Thyroid gland (tissue), 4 donors: ENCODE results near the gene RSU1. TPM values are rescaled to one million over a fixed set of nuclear protein-coding genes. Genes with fewer than 3 reads are reported as not detected.

Experiments
- DNase-seq, 2 donors: peaks; one replicate each; pipeline ENCODE4 v3.0.0-alpha.2; 2019
- H3K27ac ChIP-seq, 3 donors: fragments of 200-600 bp; sonication (generic); 1 replicate in 2 of 3; 2 replicates in 1 of 3; pipeline ENCODE4 v1.5.1; 2016 to 2019; ENCODE audit warnings: mild to moderate bottlenecking in 1 of 3, moderate library complexity in 1 of 3
- H3K27me3 ChIP-seq: fragments of 200-600 bp; sonication (generic); one replicate; pipeline ENCODE4 v1.5.1; 2019
- H3K36me3 ChIP-seq, 2 donors: fragments of 200-600 bp; sonication (generic); one replicate each; pipeline ENCODE4 v1.5.1; 2016 to 2019
- H3K4me1 ChIP-seq, 2 donors: fragments of 200-600 bp; sonication (generic); one replicate each; pipeline ENCODE4 v1.5.1; 2017 to 2019
- H3K4me3 ChIP-seq, 3 donors: fragments of 200-600 bp; sonication (generic); replicated peaks in 1 of 3; 1 replicate in 2 of 3; 2 replicates in 1 of 3; pipeline ENCODE4 v1.5.1; 2016; ENCODE audit warnings: mild to moderate bottlenecking in 1 of 3
- H3K9me3 ChIP-seq: fragments of 200-600 bp; sonication (generic); one replicate; pipeline ENCODE4 v1.5.1; 2017
- POLR2A ChIP-seq, 2 donors: fragments of 450-650 bp; IDR thresholded peaks; one replicate each; pipeline ENCODE4 v1.6.1; 2017; ENCODE audit warnings: antibody characterized with exemption in 2 of 2, mild to moderate bottlenecking in 2 of 2, moderate library complexity in 1 of 2
- WGBS, 2 donors: methylation state at CpG; one replicate each; pipeline ENCODE4 v1.1.5; 2017; 5-methylcytosine and 5-hydroxymethylcytosine counted together
- intact Hi-C: fragments of 100-400 bp; cut with DNase I; formaldehyde crosslinking; loops from one replicate; pipeline ENCODE4 v1.15.1; 2023
- total RNA-seq, 4 donors: library from RNA; depleted of rRNA; stranded (reverse); fragments of >200 nt; gene quantifications; one replicate each; pipeline ENCODE4 v1.2.3, GENCODE V29; 2016
- TF ChIP-seq, protein P1 (sequence below), 6 experiments: fragments of 200-600 bp in 3 of 6; fragments of 450-650 bp in 3 of 6; sonication (generic) in 3 of 6; IDR thresholded peaks; one replicate each; pipeline ENCODE4 v1.5.1; 2016 to 2019; ENCODE audit warnings: antibody characterized with exemption in 6 of 6, mild to moderate bottlenecking in 2 of 6, inconsistent platforms in 1 of 6, moderate library complexity in 1 of 6

The RSU1 gene
- total RNA-seq, 4 donors from 2014 or later, result 43.5 to 63.0 (median 50.7) TPM

- Histone ChIP-seq H3K9me3 (no peaks in the 10 kb centered on the region), H3K4me1 (no peaks in the 10 kb centered on the region), H3K4me3 (no peak overlapping the region), H3K27ac (no peak overlapping the region), H3K36me3 (no peaks in the 10 kb centered on the region), H3K27me3 (no peaks in the 10 kb centered on the region)
- no peak for TF ChIP-seq POLR2A (IDR thresholded peaks at IDR 0.05)
- TF ChIP-seq, protein P1, sequence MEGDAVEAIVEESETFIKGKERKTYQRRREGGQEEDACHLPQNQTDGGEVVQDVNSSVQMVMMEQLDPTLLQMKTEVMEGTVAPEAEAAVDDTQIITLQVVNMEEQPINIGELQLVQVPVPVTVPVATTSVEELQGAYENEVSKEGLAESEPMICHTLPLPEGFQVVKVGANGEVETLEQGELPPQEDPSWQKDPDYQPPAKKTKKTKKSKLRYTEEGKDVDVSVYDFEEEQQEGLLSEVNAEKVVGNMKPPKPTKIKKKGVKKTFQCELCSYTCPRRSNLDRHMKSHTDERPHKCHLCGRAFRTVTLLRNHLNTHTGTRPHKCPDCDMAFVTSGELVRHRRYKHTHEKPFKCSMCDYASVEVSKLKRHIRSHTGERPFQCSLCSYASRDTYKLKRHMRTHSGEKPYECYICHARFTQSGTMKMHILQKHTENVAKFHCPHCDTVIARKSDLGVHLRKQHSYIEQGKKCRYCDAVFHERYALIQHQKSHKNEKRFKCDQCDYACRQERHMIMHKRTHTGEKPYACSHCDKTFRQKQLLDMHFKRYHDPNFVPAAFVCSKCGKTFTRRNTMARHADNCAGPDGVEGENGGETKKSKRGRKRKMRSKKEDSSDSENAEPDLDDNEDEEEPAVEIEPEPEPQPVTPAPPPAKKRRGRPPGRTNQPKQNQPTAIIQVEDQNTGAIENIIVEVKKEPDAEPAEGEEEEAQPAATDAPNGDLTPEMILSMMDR (IDR thresholded peaks at IDR 0.05), result no peak
- 82 to 85% methylated on average over 2 of the region's 2 CpGs for WGBS, 2 donors
- DNase-seq, result no peak
- intact Hi-C loops, result no loop called here
Observed at GRCh38 chr10:16686054-16686902, 130.9 kb downstream of the RSU1 start.

DNA sequence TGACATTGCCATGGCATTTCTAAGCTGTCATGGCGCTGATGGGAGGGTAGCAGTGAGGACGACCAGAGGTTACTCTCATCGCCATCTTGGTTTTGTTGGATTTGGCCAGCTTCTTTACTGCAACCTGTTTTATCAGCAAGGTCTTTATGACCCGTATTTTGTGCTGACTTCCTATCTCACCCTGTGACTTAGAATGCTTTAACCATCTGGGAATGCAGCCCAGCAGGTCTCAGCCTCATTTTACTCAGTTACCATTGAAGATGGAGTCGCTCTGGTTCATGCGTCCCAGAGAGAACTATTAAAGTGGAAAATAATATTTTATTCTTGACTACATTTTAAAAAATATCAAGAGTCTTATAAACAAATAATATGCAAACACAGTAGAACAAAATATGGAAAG is 131.7 kb downstream of the RSU1 start:
- intact Hi-C loops, result no loop called here
- whole genome bisulfite sequencing, 2 donors, result 94 to 96% methylated on average over 6 of the region's 6 CpGs
- DNase-seq, result no peak

DNA sequence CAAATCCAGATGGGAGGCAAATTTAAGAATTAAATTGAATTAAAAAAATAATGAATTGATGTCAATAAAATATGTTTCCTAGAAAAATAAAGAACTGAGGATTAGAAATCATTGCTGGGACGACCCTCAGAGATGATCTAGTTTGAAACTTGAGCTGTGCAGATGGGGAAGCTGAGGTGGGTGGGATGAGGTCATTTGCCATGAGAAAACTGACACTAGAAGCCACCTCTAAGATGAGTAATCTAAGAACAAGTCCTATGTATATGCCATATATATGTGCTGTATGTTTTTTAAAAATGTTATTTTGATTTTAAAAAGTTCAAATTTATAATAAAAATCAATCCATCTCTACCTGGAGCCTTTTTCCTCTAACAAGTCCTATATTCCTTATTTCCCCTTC is 135.7 kb downstream of the RSU1 start:
- Histone ChIP-seq H3K4me3 (no peak overlapping the region), H3K9me3 (no peaks in the 10 kb centered on the region), H3K27ac (no peak overlapping the region), H3K36me3 (no peaks in the 10 kb centered on the region), H3K4me1 (no peaks in the 10 kb centered on the region), H3K27me3 (no peaks in the 10 kb centered on the region)
- intact Hi-C loops, result no loop called here
- no peak for DNase-seq
- WGBS, 2 donors, result 65 to 76% methylated on average over 1 of the region's 1 CpG
- no peak for TF ChIP-seq POLR2A (IDR thresholded peaks at IDR 0.05)
- TF ChIP-seq, protein P1 (IDR thresholded peaks at IDR 0.05), result no peak

More for the DNA sequence above, 131.7 kb downstream of the RSU1 start:
- Histone ChIP-seq H3K27me3 (no peaks in the 10 kb centered on the region), H3K4me1 (no peaks in the 10 kb centered on the region), H3K36me3 (no peaks in the 10 kb centered on the region), H3K4me3 (no peak overlapping the region), H3K9me3 (no peaks in the 10 kb centered on the region), H3K27ac (no peak overlapping the region)
- TF ChIP-seq, protein P1 (IDR thresholded peaks at IDR 0.05), result no peak
- TF ChIP-seq POLR2A (IDR thresholded peaks at IDR 0.05), result no peak

GRCh38 chr10:16679511-16679910 is 137.7 kb downstream of the RSU1 start:
- H3K27ac ChIP-seq, result no peak overlapping the region
- no peaks in the 10 kb centered on the region for H3K9me3 ChIP-seq
- H3K4me1 ChIP-seq, result no peaks in the 10 kb centered on the region
- no peaks in the 10 kb centered on the region for H3K36me3 ChIP-seq
- intact Hi-C loops, result no loop called here
- H3K4me3 ChIP-seq, result no peak overlapping the region
- DNase-seq, result no peak
- H3K27me3 ChIP-seq, result no peaks in the 10 kb centered on the region
- TF ChIP-seq POLR2A (IDR thresholded peaks at IDR 0.05), result no peak
- TF ChIP-seq, protein P1 (IDR thresholded peaks at IDR 0.05), result no peak
- 86 to 94% methylated on average over 6 of the region's 6 CpGs for WGBS, 2 donors

DNA sequence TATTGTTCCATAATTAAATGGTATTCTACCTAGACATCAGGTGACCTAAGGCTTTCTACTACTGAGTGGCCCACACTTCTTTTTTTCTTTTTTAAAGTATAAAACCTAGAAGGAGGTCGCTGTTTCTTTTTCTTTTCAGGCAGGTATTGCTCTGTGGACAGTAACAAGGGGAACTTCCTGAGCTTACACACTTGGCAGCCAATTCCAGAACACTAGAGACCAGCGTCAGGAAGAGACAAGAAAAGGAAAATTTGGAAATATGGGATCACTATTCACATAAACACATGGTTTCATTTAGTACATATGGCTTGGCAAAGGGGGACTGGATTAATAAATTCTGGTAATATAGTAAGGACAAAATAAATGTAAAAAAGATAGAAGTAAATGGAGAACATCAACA is 141.9 kb downstream of the RSU1 start:
- H3K27me3 ChIP-seq, result no peaks in the 10 kb centered on the region
- H3K4me3 ChIP-seq, result no peak overlapping the region
- H3K4me1 ChIP-seq, result no peaks in the 10 kb centered on the region
- 86 to 90% methylated on average over 2 of the region's 2 CpGs for WGBS, 2 donors
- TF ChIP-seq POLR2A (IDR thresholded peaks at IDR 0.05), result no peak
- TF ChIP-seq, protein P1 (IDR thresholded peaks at IDR 0.05), result no peak
- intact Hi-C loops, result no loop called here
- H3K36me3 ChIP-seq, result no peaks in the 10 kb centered on the region
- no peak for DNase-seq
- H3K27ac ChIP-seq, result no peak overlapping the region
- H3K9me3 ChIP-seq, result no peaks in the 10 kb centered on the region
